ENCODE data around the gene RRBP1.

The RRBP1 gene

GRCh38 chr20:17624551-17625245 is 57.3 kb downstream of the RRBP1 start:
- no peak overlapping the region for H3K27ac ChIP-seq (ENCODE audit: low read length)
- no peak for TF ChIP-seq EZH2phosphoT487 (IDR thresholded peaks at IDR 0.05; ENCODE audit: low read depth)
- TF ChIP-seq CTCF (IDR thresholded peaks at IDR 0.05; ENCODE audit: low read depth, low read length): no peak
- H3K9ac ChIP-seq (ENCODE audit: low read length): no peak overlapping the region
- H3K27me3 ChIP-seq (ENCODE audit: low read depth, low read length): no peaks in the 10 kb centered on the region
- no peak overlapping the region for H3K4me3 ChIP-seq (ENCODE audit: low read length)
- no peaks in the 10 kb centered on the region for H3K4me1 ChIP-seq (ENCODE audit: low read length)
- H3K9me3 ChIP-seq (ENCODE audit: insufficient read depth, low read length): no peaks in the 10 kb centered on the region
- H3K36me3 ChIP-seq (replicated peaks; ENCODE audit: low read depth, low read length): no peaks in the 10 kb centered on the region
- H3K4me2 ChIP-seq (ENCODE audit: low read length): no peak overlapping the region
- no peaks in the 10 kb centered on the region for H3K79me2 ChIP-seq (ENCODE audit: low read length)
- no peak overlapping the region for H2AFZ ChIP-seq (ENCODE audit: low read depth, low read length)
- H4K20me1 ChIP-seq (ENCODE audit: insufficient read depth, low read length): peaks cover 14% of the 10 kb centered on the region

- TF ChIP-seq CTCF (IDR thresholded peaks at IDR 0.05; ENCODE audit: low read depth, low read length) (no peak), EZH2phosphoT487 (IDR thresholded peaks at IDR 0.05; ENCODE audit: low read depth) (no peak)
- H3K79me2 ChIP-seq (ENCODE audit: low read length): no peaks in the 10 kb centered on the region
- H3K9me3 ChIP-seq (ENCODE audit: insufficient read depth, low read length): no peaks in the 10 kb centered on the region
- no peaks in the 10 kb centered on the region for H3K4me1 ChIP-seq (ENCODE audit: low read length)
- H3K27ac ChIP-seq (ENCODE audit: low read length): no peak overlapping the region
- H3K4me3 ChIP-seq (ENCODE audit: low read length): no peak overlapping the region
- H3K27me3 ChIP-seq (ENCODE audit: low read depth, low read length): no peaks in the 10 kb centered on the region
- no peak overlapping the region for H2AFZ ChIP-seq (ENCODE audit: low read depth, low read length)
- H3K4me2 ChIP-seq (ENCODE audit: low read length): no peak overlapping the region
- H4K20me1 ChIP-seq (ENCODE audit: insufficient read depth, low read length): peaks cover 14% of the 10 kb centered on the region
- no peak overlapping the region for H3K9ac ChIP-seq (ENCODE audit: low read length)
- no peaks in the 10 kb centered on the region for H3K36me3 ChIP-seq (replicated peaks; ENCODE audit: low read depth, low read length)
These were observed 58.0 kb downstream of the RRBP1 start for GRCh38 chr20:17624070-17624469.

GRCh38 chr20:17622851-17623508 is 59.1 kb downstream of the RRBP1 start:
- TF ChIP-seq EZH2phosphoT487 (IDR thresholded peaks at IDR 0.05; ENCODE audit: low read depth) (no peak), CTCF (IDR thresholded peaks at IDR 0.05; ENCODE audit: low read depth, low read length) (no peak)
- H2AFZ ChIP-seq (ENCODE audit: low read depth, low read length): no peak overlapping the region
- H3K9ac ChIP-seq (ENCODE audit: low read length): no peak overlapping the region
- H3K79me2 ChIP-seq (ENCODE audit: low read length): no peaks in the 10 kb centered on the region
- no peaks in the 10 kb centered on the region for H3K9me3 ChIP-seq (ENCODE audit: insufficient read depth, low read length)
- H3K27me3 ChIP-seq (ENCODE audit: low read depth, low read length): no peaks in the 10 kb centered on the region
- no peak overlapping the region for H3K4me3 ChIP-seq (ENCODE audit: low read length)
- no peaks in the 10 kb centered on the region for H3K4me1 ChIP-seq (ENCODE audit: low read length)
- H3K27ac ChIP-seq (ENCODE audit: low read length): no peak overlapping the region
- H3K36me3 ChIP-seq (replicated peaks; ENCODE audit: low read depth, low read length): no peaks in the 10 kb centered on the region
- no peak overlapping the region for H3K4me2 ChIP-seq (ENCODE audit: low read length)
- H4K20me1 ChIP-seq (ENCODE audit: insufficient read depth, low read length): peaks cover 10% of the 10 kb centered on the region

- H3K4me1 ChIP-seq (ENCODE audit: low read length): peaks cover 6% of the 10 kb centered on the region
These were observed 59.8 kb downstream of the RRBP1 start for GRCh38 chr20:17622086-17622850.

More at GRCh38 chr20:17622086-17622850, 59.8 kb downstream of the RRBP1 start:
- H3K9me3 ChIP-seq (ENCODE audit: insufficient read depth, low read length): no peaks in the 10 kb centered on the region
- no peak overlapping the region for H3K27ac ChIP-seq (ENCODE audit: low read length)
- no peak overlapping the region for H3K4me2 ChIP-seq (ENCODE audit: low read length)
- H3K27me3 ChIP-seq (ENCODE audit: low read depth, low read length): no peaks in the 10 kb centered on the region
- H4K20me1 ChIP-seq (ENCODE audit: insufficient read depth, low read length): peaks cover 11% of the 10 kb centered on the region
- no peak overlapping the region for H2AFZ ChIP-seq (ENCODE audit: low read depth, low read length)
- H3K9ac ChIP-seq (ENCODE audit: low read length): no peak overlapping the region
- H3K36me3 ChIP-seq (replicated peaks; ENCODE audit: low read depth, low read length): no peaks in the 10 kb centered on the region
- H3K79me2 ChIP-seq (ENCODE audit: low read length): no peaks in the 10 kb centered on the region
- H3K4me3 ChIP-seq (ENCODE audit: low read length): no peak overlapping the region
- TF ChIP-seq CTCF (IDR thresholded peaks at IDR 0.05; ENCODE audit: low read depth, low read length) (no peak), EZH2phosphoT487 (IDR thresholded peaks at IDR 0.05; ENCODE audit: low read depth) (no peak)

Data from OCI-LY3 (cell line).